HG03354 (cell line): Measurements from ENCODE around the gene PDE6B.
"Not testable (repeated sequence)": the region's sequence is repeated elsewhere in the genome, so short reads cannot be mapped to it uniquely, and the experiment has no call there.

Experiments used
- ATAC-seq: cut with Tn5 transposase; IDR thresholded peaks from one replicate; pipeline ENCODE4 v1.9.1; 2021; ENCODE audit warnings: mild to moderate bottlenecking; ENCODE audit not compliant: unreplicated experiment, poor library complexity, severe bottlenecking

Gene PDE6B

GRCh38 chr4:666822-667544 lies 41.6 kb downstream of the PDE6B start:
- no peak for ATAC-seq

- ATAC-seq = no peak
Measured at GRCh38 chr4:667545-667925, 42.2 kb downstream of the PDE6B start.

- ATAC-seq = not testable (repeated sequence)
Measured at GRCh38 chr4:668219-668618, 42.8 kb downstream of the PDE6B start.

- ATAC-seq = not testable (repeated sequence)
Measured at GRCh38 chr4:669806-670559, 44.6 kb downstream of the PDE6B start.

- ATAC-seq = no peak
Measured at GRCh38 chr4:671769-672168, 46.4 kb downstream of the PDE6B start.

GRCh38 chr4:673349-674091 lies 48.1 kb downstream of the PDE6B start:
- no peak for ATAC-seq

- peak; percentile 88 for ATAC-seq
Measured at GRCh38 chr4:674172-675035, 49.0 kb downstream of the PDE6B start, which contains the start of the genes ATP5ME and MYL5. Gene ATP5ME, minus strand, starts transcription at chr4:674276. Its CDS starts 29 bp downstream, at chr4:674247. Gene MYL5, plus strand, starts transcription at chr4:674542. Its CDS starts 3,485 bp downstream, at chr4:678027.

- no peak for ATAC-seq
Measured at GRCh38 chr4:675036-675882, 49.9 kb downstream of the PDE6B start.

GRCh38 chr4:675980-676870 lies 50.9 kb downstream of the PDE6B start:
- peak; percentile 40 for ATAC-seq

GRCh38 chr4:676871-677235 lies 51.5 kb downstream of the PDE6B start:
- no peak for ATAC-seq

- no peak for ATAC-seq
Measured at GRCh38 chr4:677431-678293, 52.3 kb downstream of the PDE6B start.

GRCh38 chr4:678331-679103 lies 53.1 kb downstream of the PDE6B start:
- no peak for ATAC-seq

GRCh38 chr4:679104-679481 lies 53.7 kb downstream of the PDE6B start:
- ATAC-seq = no peak

GRCh38 chr4:679629-680028 lies 54.3 kb downstream of the PDE6B start:
- no peak for ATAC-seq

- ATAC-seq = no peak
Measured at GRCh38 chr4:680091-680490, 54.7 kb downstream of the PDE6B start.

GRCh38 chr4:680551-680927 lies 55.2 kb downstream of the PDE6B start:
- ATAC-seq = no peak
